Measurements from ENCODE around the gene NPTXR.

- TF ChIP-seq NFIC (IDR thresholded peaks at IDR 0.05; ENCODE audit: low read depth, low read length) (no peak), REST (IDR thresholded peaks at IDR 0.05; ENCODE audit: low read depth, low read length) (no peak), SUZ12 (IDR thresholded peaks at IDR 0.05; ENCODE audit: unreplicated experiment) (no peak), MXI1 (IDR thresholded peaks at IDR 0.05; ENCODE audit: low read depth, low read length) (no peak), ZNF24 (IDR thresholded peaks at IDR 0.05) (no peak)
Observed at GRCh38 chr22:38830845-38831108, 13.1 kb downstream of the NPTXR start.

Data from GM12878 (cell line).